Mesothelial cell of epicardium (in vitro differentiated cells): ENCODE measurements around the gene KISS1R. TPM values are rescaled to one million over a fixed set of nuclear protein-coding genes. Genes with fewer than 3 reads are reported as not detected.

ENCODE experiments used
- DNase-seq, 2 experiments: peaks; one replicate each; pipeline ENCODE4 v3.0.0; 2021; ENCODE audit warnings: low spot score in 2 of 2; ENCODE audit not compliant: unreplicated experiment in 2 of 2
- H3K27ac Mint-ChIP-seq: 2 replicates; pipeline ENCODE4 v1.8.0; 2021; ENCODE audit warnings: mixed read lengths
- H3K27me3 Mint-ChIP-seq: 2 replicates; pipeline ENCODE4 v1.8.0; 2021; ENCODE audit warnings: low read depth, mixed read lengths
- H3K36me3 Mint-ChIP-seq: 2 replicates; pipeline ENCODE4 v1.8.0; 2021; ENCODE audit warnings: mixed read lengths
- H3K4me1 Mint-ChIP-seq: 2 replicates; pipeline ENCODE4 v1.8.0; 2021; ENCODE audit warnings: mixed read lengths
- H3K4me3 Mint-ChIP-seq: 2 replicates; pipeline ENCODE4 v1.8.0; 2021; ENCODE audit warnings: mild to moderate bottlenecking, moderate library complexity, mixed read lengths
- H3K9me3 Mint-ChIP-seq: 2 replicates; pipeline ENCODE4 v1.8.0; 2021; ENCODE audit warnings: mixed read lengths
- CTCF ChIP-seq: fragments of 200-600 bp; sonication (generic); IDR thresholded peaks from one replicate; pipeline ENCODE4 v1.5.0; 2021; ENCODE audit warnings: antibody characterized with exemption; ENCODE audit not compliant: unreplicated experiment
- total RNA-seq: library from RNA; stranded (reverse); gene quantifications from 3 replicates; pipeline ENCODE4 v1.2.1, GENCODE V29; 2021

Gene KISS1R
- total RNA-seq, 1 donor from 2014 or later, result 1.5 TPM

GRCh38 chr19:892243-892893, 24.8 kb upstream of the KISS1R start:
- Mint-ChIP-seq H3K27ac (peak overlapping the region; percentile 80), H3K36me3 (peaks cover 4% of the 10 kb centered on the region), H3K27me3 (peaks cover 2% of the 10 kb centered on the region), H3K4me1 (no peaks in the 10 kb centered on the region), H3K4me3 (peak overlapping the region; percentile 78), H3K9me3 (no peaks in the 10 kb centered on the region)
- peak in 1 of 2 experiments; percentile 61 for DNase-seq
- no peak for TF ChIP-seq CTCF

- Mint-ChIP-seq H3K4me1 (no peaks in the 10 kb centered on the region), H3K36me3 (peaks cover 6% of the 10 kb centered on the region), H3K9me3 (no peaks in the 10 kb centered on the region), H3K27me3 (peaks cover 2% of the 10 kb centered on the region), H3K4me3 (peak within 1 kb of the TSS; percentile 86), H3K27ac (peak within 1 kb of the TSS; percentile 100)
- no peak for TF ChIP-seq CTCF
- DNase-seq, result peak; percentile 94
Measured at GRCh38 chr19:892894-893689, 24.0 kb upstream of the KISS1R start, which contains the start of the genes MED16 and RNU6-9. MED16 (minus strand) TSS chr19:893187; CDS start chr19:891131, 2,056 bp downstream. RNU6-9 (plus strand) TSS chr19:893484.

GRCh38 chr19:896434-896833, 20.7 kb upstream of the KISS1R start:
- no peaks in the 10 kb centered on the region for H3K9me3 Mint-ChIP-seq
- no peak for DNase-seq
- H3K27ac Mint-ChIP-seq, result no peak overlapping the region
- peaks cover 2% of the 10 kb centered on the region for H3K27me3 Mint-ChIP-seq
- peaks cover 4% of the 10 kb centered on the region for H3K36me3 Mint-ChIP-seq
- no peak overlapping the region for H3K4me3 Mint-ChIP-seq
- no peaks in the 10 kb centered on the region for H3K4me1 Mint-ChIP-seq
- no peak for TF ChIP-seq CTCF

- H3K27ac Mint-ChIP-seq, result no peak overlapping the region
- no peak for TF ChIP-seq CTCF
- H3K9me3 Mint-ChIP-seq, result no peaks in the 10 kb centered on the region
- H3K36me3 Mint-ChIP-seq, result peaks cover 4% of the 10 kb centered on the region
- no peaks in the 10 kb centered on the region for H3K4me1 Mint-ChIP-seq
- no peak overlapping the region for H3K4me3 Mint-ChIP-seq
- H3K27me3 Mint-ChIP-seq, result peaks cover 2% of the 10 kb centered on the region
- DNase-seq, result no peak
Measured at GRCh38 chr19:896999-897398, 20.1 kb upstream of the KISS1R start.

GRCh38 chr19:897442-898039, 19.6 kb upstream of the KISS1R start:
- H3K9me3 Mint-ChIP-seq, result no peaks in the 10 kb centered on the region
- peaks cover 4% of the 10 kb centered on the region for H3K36me3 Mint-ChIP-seq
- H3K27ac Mint-ChIP-seq, result no peak overlapping the region
- TF ChIP-seq CTCF, result no peak
- H3K4me1 Mint-ChIP-seq, result no peaks in the 10 kb centered on the region
- no peak for DNase-seq
- peaks cover 2% of the 10 kb centered on the region for H3K27me3 Mint-ChIP-seq
- H3K4me3 Mint-ChIP-seq, result no peak overlapping the region
